HG03469 (cell line): ENCODE data around the gene TSR1.

Source experiments
- ATAC-seq: cut with Tn5 transposase; IDR thresholded peaks from one replicate; pipeline ENCODE4 v1.9.1; 2021; ENCODE audit warnings: mild to moderate bottlenecking, moderate library complexity, moderate number of reproducible peaks; ENCODE audit not compliant: unreplicated experiment

Gene TSR1

GRCh38 chr17:2289878-2290478, 46.3 kb downstream of the TSR1 start:
- ATAC-seq = no peak

DNA sequence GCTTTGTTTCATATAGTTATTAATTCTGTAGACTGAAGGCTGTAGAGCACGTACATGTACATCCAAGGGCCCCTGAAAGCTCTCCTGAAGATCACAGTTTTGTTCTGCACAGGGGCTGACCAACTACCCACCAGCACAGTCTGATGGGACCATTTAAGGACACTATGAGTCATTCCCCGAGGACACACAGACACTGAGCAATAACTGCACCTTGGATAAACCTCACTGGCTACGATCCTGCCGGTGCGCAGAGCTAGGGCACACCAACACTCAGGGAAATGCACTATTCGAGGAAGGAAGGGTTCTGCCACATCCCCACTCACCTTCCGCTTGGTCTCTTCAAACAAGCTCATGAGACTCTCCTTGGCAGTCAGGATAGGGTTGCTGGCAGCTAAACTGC, 53.0 kb downstream of the TSR1 start:
- no peak for ATAC-seq

- no peak for ATAC-seq
These were observed 53.9 kb downstream of the TSR1 start for GRCh38 chr17:2282297-2282873.

DNA sequence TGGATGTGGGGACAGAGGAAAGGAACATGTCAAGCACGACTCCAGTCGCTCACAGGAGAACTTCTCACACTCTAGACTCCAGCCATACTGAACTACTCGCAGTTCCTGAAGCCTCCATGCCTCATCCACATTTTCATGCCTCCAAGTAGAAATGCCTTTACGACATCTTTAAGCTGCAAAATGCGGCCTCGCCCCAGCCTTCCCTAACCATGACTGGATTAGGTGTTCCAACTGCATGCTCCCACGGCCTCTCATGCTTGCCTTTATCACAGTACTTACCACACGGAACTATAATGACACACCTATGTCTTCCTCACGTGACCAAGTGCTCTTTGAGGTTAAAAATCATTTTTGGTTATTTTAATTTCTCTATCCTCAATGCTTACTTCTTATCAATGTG, 56.5 kb downstream of the TSR1 start:
- ATAC-seq = no peak

DNA sequence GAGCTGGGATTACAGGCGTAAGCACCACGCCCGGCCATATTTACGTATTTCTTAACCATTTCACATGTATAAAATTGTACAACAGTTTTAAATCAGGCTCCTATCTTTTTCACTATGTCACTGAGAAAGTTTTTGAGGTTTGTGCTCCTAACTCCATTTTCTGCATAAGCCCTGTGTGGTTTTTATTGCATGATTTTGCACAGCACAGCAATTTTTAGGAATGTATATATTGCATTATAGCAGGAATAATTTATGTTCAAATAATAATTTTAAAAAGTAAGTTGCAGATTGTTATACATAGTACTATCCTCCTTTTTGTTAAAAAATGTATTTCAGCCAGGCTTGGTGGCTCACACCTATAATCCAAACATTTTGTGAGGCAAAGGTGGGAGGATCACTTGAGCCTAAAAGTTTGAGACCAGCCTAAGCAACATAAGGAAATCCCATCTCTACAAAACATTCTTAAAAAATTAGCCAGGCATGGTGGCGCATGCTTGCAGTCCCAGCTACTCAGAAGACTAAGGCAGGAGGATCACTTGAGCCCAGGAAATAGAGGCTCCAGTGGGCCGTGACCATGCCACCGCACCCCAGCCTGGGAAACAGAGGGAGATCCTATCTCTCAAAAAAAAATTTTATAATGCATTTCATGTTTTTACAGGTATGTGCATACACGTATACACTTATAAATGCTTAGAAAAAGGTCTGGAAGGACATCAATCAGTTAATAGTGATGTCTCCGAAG, 58.7 kb downstream of the TSR1 start:
- ATAC-seq = no peak

- no peak for ATAC-seq
These were observed 60.5 kb downstream of the TSR1 start for GRCh38 chr17:2275722-2276121.

- no peak for ATAC-seq
These were observed 61.8 kb downstream of the TSR1 start for GRCh38 chr17:2274414-2274813.
